GM12892 (cell line): ENCODE measurements around the gene TMEM187.

Experiments used
- POLR2AphosphoS5 ChIP-seq: IDR thresholded peaks from 2 replicates; pipeline ENCODE4 v1.6.1; 2011; ENCODE audit warnings: low read depth, low read length, control low read depth
- TAF1 ChIP-seq: IDR thresholded peaks from 2 replicates; pipeline ENCODE4 v1.6.1; 2011; ENCODE audit warnings: low read depth, mild to moderate bottlenecking, control low read depth, low read length, borderline replicate concordance

GRCh38 chrX:153973127-153974002 lies 811 bp downstream of the TMEM187 start:
- TF ChIP-seq POLR2AphosphoS5 (0 out of 2 replicates have a peak, but pooled peaks have one; percentile 4), TAF1 (no peak)
